HepG2 (cell line): Measurements from ENCODE around the gene PRKRIP1. TPM values are rescaled to one million over a fixed set of nuclear protein-coding genes. Genes with fewer than 3 reads are reported as not detected.

Experiments used
- DBP ChIP-seq: sonication (generic); formaldehyde crosslinking; IDR thresholded peaks from 2 replicates; pipeline ENCODE4 v1.4.0; 2020; ENCODE audit warnings: missing genetic modification reagents; ENCODE audit errors: not compliant biosample characterization
- EP300 ChIP-seq, 3 experiments: sonication (generic) in 1 of 3; formaldehyde crosslinking in 1 of 3; IDR thresholded peaks; 2 replicates each; pipeline versions ENCODE4 v1.5.1 to v1.6.1; 2011 to 2020; ENCODE audit warnings: low read depth in 2 of 3, low read length in 2 of 3, borderline replicate concordance in 1 of 3, improper control_type of control experiment in 1 of 3, mild to moderate bottlenecking in 1 of 3, missing genetic modification reagents in 1 of 3, moderate library complexity in 1 of 3
- ESRRA ChIP-seq: sonication (generic); formaldehyde crosslinking; IDR thresholded peaks from 2 replicates; pipeline ENCODE4 v1.5.1; 2020; ENCODE audit warnings: mild to moderate bottlenecking, low read depth, missing genetic modification reagents
- FOXO1 ChIP-seq: sonication (generic); formaldehyde crosslinking; IDR thresholded peaks from 2 replicates; pipeline ENCODE4 v1.4.0; 2020; ENCODE audit warnings: missing genetic modification reagents
- HINFP ChIP-seq: sonication (generic); formaldehyde crosslinking; IDR thresholded peaks from 2 replicates; pipeline ENCODE4 v1.4.0; 2020; ENCODE audit warnings: low read depth, mild to moderate bottlenecking, missing genetic modification reagents
- HNRNPL ChIP-seq: fragments of 200-400 bp; formaldehyde crosslinking; IDR thresholded peaks from 2 replicates; pipeline ENCODE4 v1.6.1; 2017; ENCODE audit warnings: mild to moderate bottlenecking, low read depth, low read length
- MAZ ChIP-seq, 2 experiments: sonication (generic) in 1 of 2; formaldehyde crosslinking in 1 of 2; IDR thresholded peaks; 2 replicates each; pipeline versions ENCODE4 v1.5.0 to v1.6.1; 2012 to 2020; ENCODE audit warnings: low read depth in 2 of 2, mild to moderate bottlenecking in 2 of 2, borderline replicate concordance in 1 of 2, improper control_type of control experiment in 1 of 2, low read length in 1 of 2, missing genetic modification reagents in 1 of 2, moderate library complexity in 1 of 2
- PRDM4 ChIP-seq: sonication (generic); formaldehyde crosslinking; IDR thresholded peaks from 2 replicates; pipeline ENCODE4 v1.9.0; 2021; ENCODE audit warnings: missing genetic modification reagents, borderline replicate concordance
- SNAPC5 ChIP-seq: sonication (generic); formaldehyde crosslinking; IDR thresholded peaks from 2 replicates; pipeline ENCODE4 v1.8.1; 2023; ENCODE audit warnings: mild to moderate bottlenecking, missing genetic modification reagents, borderline replicate concordance
- SYNCRIP ChIP-seq: fragments of 200-400 bp; formaldehyde crosslinking; IDR thresholded peaks from 2 replicates; pipeline ENCODE4 v1.6.1; 2018; ENCODE audit warnings: mild to moderate bottlenecking, low read depth, low read length; ENCODE audit not compliant: insufficient read depth
- TFE3 ChIP-seq: IDR thresholded peaks from 2 replicates; pipeline ENCODE4 v1.6.1; 2016
- ZFX ChIP-seq: sonication (generic); formaldehyde crosslinking; IDR thresholded peaks from 2 replicates; pipeline ENCODE4 v1.4.0; 2020; ENCODE audit warnings: mild to moderate bottlenecking, low read depth, missing genetic modification reagents, moderate library complexity
- ZHX1 ChIP-seq: sonication (generic); formaldehyde crosslinking; IDR thresholded peaks from 2 replicates; pipeline ENCODE4 v1.8.1; 2022; ENCODE audit warnings: low read depth, mild to moderate bottlenecking, missing genetic modification reagents
- ZNF605 ChIP-seq: sonication (generic); formaldehyde crosslinking; IDR thresholded peaks from 2 replicates; pipeline ENCODE4 v1.8.0; 2022; ENCODE audit warnings: mild to moderate bottlenecking, missing genetic modification reagents
- ZNF713 ChIP-seq: sonication (generic); formaldehyde crosslinking; IDR thresholded peaks from 2 replicates; pipeline ENCODE4 v1.4.0; 2020; ENCODE audit warnings: mild to moderate bottlenecking, missing genetic modification reagents
- ZNF850 ChIP-seq: sonication (generic); formaldehyde crosslinking; conservative IDR thresholded peaks from 2 replicates; pipeline ENCODE4 v1.9.0; 2021; ENCODE audit warnings: mild to moderate bottlenecking, missing genetic modification reagents
- polyA plus RNA-seq, 8 experiments: library from polyadenylated mRNA; depleted of rRNA in 3 of 8; stranded (reverse) in 7 of 8; unstranded in 1 of 8; fragments of >200 nt; fragmentation: Illumina TruSeq in 4 of 8; extraction: Trizol in 4 of 8; gene quantifications; 2 replicates each; pipeline versions ENCODE4 v1.2.1 to v1.2.3, GENCODE V29; 2011 to 2016; ENCODE audit warnings: low read depth in 4 of 8, missing spikeins in 1 of 8, mixed read lengths in 1 of 8; ENCODE audit not compliant: insufficient read depth in 1 of 8
- total RNA-seq, 5 experiments: library from RNA; depleted of rRNA; stranded (reverse); fragments of >200 nt; fragmentation: Illumina TruSeq; extraction: Trizol; gene quantifications; 2 replicates each; pipeline ENCODE4 v1.2.3, GENCODE V29; 2016; ENCODE audit warnings: low read depth in 1 of 5

The PRKRIP1 gene
- total and polyA plus RNA-seq, 2 of the 13 experiments (the other 11 are each of a cell fraction or from before 2014, with no cell fraction given), result 13.2 to 16.8 TPM

- TF ChIP-seq PRDM4 (CRISPR knock-in tag), result no peak
- TF ChIP-seq HNRNPL, result peak; percentile 71
- TF ChIP-seq TFE3 (CRISPR knock-in tag), result no peak
- no peak for TF ChIP-seq SYNCRIP
- TF ChIP-seq MAZ (IDR thresholded peaks at IDR 0.05; ENCODE audit: borderline replicate concordance, low read depth, low read length), result peak; percentile 41; the same call in 1 of the 2 replicates
- 0 out of 2 replicates have a peak, but pooled peaks have one; percentile 19 for TF ChIP-seq MAZ (CRISPR knock-in tag; IDR thresholded peaks at IDR 0.05; ENCODE audit: low read depth)
- TF ChIP-seq ESRRA, result no peak
- no peak for TF ChIP-seq SNAPC5
- no peak for TF ChIP-seq ZNF850 (CRISPR knock-in tag)
- TF ChIP-seq EP300 (IDR thresholded peaks at IDR 0.05; ENCODE audit: low read depth in 2 of 2, low read length in 2 of 2), result no peak
- no peak for TF ChIP-seq EP300 (CRISPR knock-in tag; IDR thresholded peaks at IDR 0.05; ENCODE audit: borderline replicate concordance)
- no peak for TF ChIP-seq FOXO1
- TF ChIP-seq DBP (CRISPR knock-in tag), result no peak
- TF ChIP-seq ZNF713 (CRISPR knock-in tag), result no peak
- 0 out of 2 replicates have a peak, but pooled peaks have one; percentile 22 for TF ChIP-seq HINFP (CRISPR knock-in tag)
- TF ChIP-seq ZFX (CRISPR knock-in tag), result peak; percentile 88
- TF ChIP-seq ZHX1 (CRISPR knock-in tag), result peak; percentile 48; the same call in 1 of the 2 replicates
- peak; percentile 39; the same call in 1 of the 2 replicates for TF ChIP-seq ZNF605 (CRISPR knock-in tag)
Observed at GRCh38 chr7:102395873-102396709, at the start of gene PRKRIP1 (continued).
